Psoas muscle (tissue), 8 donors: ENCODE measurements around the gene NCBP2L. TPM values are rescaled to one million over a fixed set of nuclear protein-coding genes. Genes with fewer than 3 reads are reported as not detected.

Source experiments
- ATAC-seq, 4 donors: fragments of 200-7000 bp; cut with Tn5 transposase; one replicate each; pipeline ENCODE4 v1.9.1; 2020; ENCODE audit warnings: moderate library complexity in 3 of 4, mild to moderate bottlenecking in 2 of 4
- DNase-seq, 2 donors: peaks; one replicate each; pipeline ENCODE4 v3.0.0-alpha.2; 2020
- H3K27ac ChIP-seq: fragments of 200-600 bp; one replicate; pipeline ENCODE4 v1.8.0; 2022
- H3K27me3 ChIP-seq, 3 donors: fragments of 200-600 bp in 1 of 3; one replicate each; pipeline versions ENCODE4 v1.6.1 to v1.8.0; 2013 to 2022; ENCODE audit warnings: low read length in 2 of 3, mild to moderate bottlenecking in 2 of 3, moderate library complexity in 1 of 3; ENCODE audit not compliant: insufficient read depth in 3 of 3
- H3K36me3 ChIP-seq, 2 donors: fragments of 200-600 bp in 1 of 2; one replicate each; pipeline versions ENCODE4 v1.6.1 to v1.8.0; 2013 to 2022; ENCODE audit warnings: low read depth in 1 of 2, mild to moderate bottlenecking in 1 of 2, moderate library complexity in 1 of 2; ENCODE audit not compliant: insufficient read depth in 1 of 2
- H3K4me1 ChIP-seq: fragments of 200-600 bp; one replicate; pipeline ENCODE4 v1.8.0; 2022
- H3K4me3 ChIP-seq: fragments of 200-600 bp; one replicate; pipeline ENCODE4 v1.8.0; 2022; ENCODE audit warnings: mild to moderate bottlenecking
- H3K9me3 ChIP-seq: fragments of 200-600 bp; one replicate; pipeline ENCODE4 v1.8.0; 2022
- WGBS, 3 donors: extraction: QIAGEN DNeasy Blood & Tissue Kit; methylation state at CpG; one replicate each; pipeline versions ENCODE4 v1.1.6 to v1.1.7; 2013; 5-methylcytosine and 5-hydroxymethylcytosine counted together
- intact Hi-C, 2 donors: fragments of 100-400 bp; cut with DNase I; formaldehyde crosslinking; loops; one replicate each; pipeline versions ENCODE4 v1.11.0 to v1.14.2; 2022
- long read RNA-seq, 2 donors: library from polyadenylated mRNA; unstranded; transcript quantifications; one replicate each; pipeline ENCODE4 v2.0.0, GENCODE V29; 2021
- polyA plus RNA-seq, 3 donors: library from polyadenylated mRNA; stranded (reverse); fragments of 200-250 nt; gene quantifications; one replicate each; pipeline ENCODE4 v1.2.3, GENCODE V29; 2013
- total RNA-seq, 4 donors: library from RNA; stranded (reverse); fragmentation: NEBNext Ultra II Directional in 2 of 4; extraction: Animal tissue kit (Norgen Biotek cat#: 25700) in 2 of 4; gene quantifications; one replicate each; pipeline versions ENCODE4 v1.2.1 to v1.2.4, GENCODE V29; 2021 to 2023
- TF ChIP-seq, protein P1 (sequence below): fragments of 200-600 bp; IDR thresholded peaks from one replicate; pipeline ENCODE4 v1.8.0; 2022; ENCODE audit warnings: antibody characterized with exemption
- donor health status: healthy with polysubstance abuse.
- donor health status: DM: no; HTN: no; CAD: no; lungs with moderate emphysema.
- donor health status: Bipolar disorder and iron deficiency.
- donor health status: healthy.
- donor health status: DM: yes; HTN: yes; CAD: no.
- donor health status: DM: no; HTN: no; CAD: no.
- donor health status: DM: no; HTN: no; CAD: no.
- donor health status: DM: yes; HTN: yes; CAD: no.

NCBP2L gene
- not detected for total RNA-seq
- polyA plus RNA-seq: under 1 TPM in 2 of 3 donors, not detected in 1; 0.03 to 0.40 TPM
- long read RNA-seq, donor 1: 0 reads
- long read RNA-seq, donor 2: 0 reads

DNA sequence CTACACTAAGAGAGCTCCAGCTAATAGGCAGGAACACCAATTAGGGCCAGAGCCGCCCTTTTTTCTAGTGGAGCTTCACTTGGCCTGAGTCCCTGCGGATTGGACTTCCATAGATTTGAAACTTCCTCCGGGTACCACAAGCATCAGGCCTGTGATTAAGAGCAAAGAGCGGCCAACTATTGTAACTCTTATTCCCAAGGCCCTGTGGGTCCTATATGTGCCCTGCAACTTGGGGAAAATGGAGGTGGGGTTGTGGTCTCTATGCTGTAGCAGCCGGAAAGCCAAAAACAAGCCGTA is at the start of gene NCBP2L:
TSS of gene NCBP2L (plus strand) at position 198 of the 297 bp plus-strand sequence. CDS start 16,488 bp downstream, outside the sequence.
- Histone ChIP-seq H3K27me3 (peaks cover 0 to 17% (median 0%) of the 10 kb centered on the region in 3 donors), H3K27ac (peak within 1 kb of the TSS; percentile 84), H3K36me3 (no peaks in the 10 kb centered on the region), H3K4me3 (peak within 1 kb of the TSS; percentile 72), H3K9me3 (no peaks in the 10 kb centered on the region), H3K4me1 (peaks cover 6% of the 10 kb centered on the region)
- no peak for DNase-seq
- intact Hi-C loops: loop anchor here (2.0 to 5.0 kb wide), 4 partner anchors 59 to 120 kb away; no protein-coding TSS in a partner anchor
- ATAC-seq: no peak
- WGBS, 3 donors: 60 to 81% (median 69%) methylated on average over 6 of the region's 6 CpGs
- TF ChIP-seq, protein P1, sequence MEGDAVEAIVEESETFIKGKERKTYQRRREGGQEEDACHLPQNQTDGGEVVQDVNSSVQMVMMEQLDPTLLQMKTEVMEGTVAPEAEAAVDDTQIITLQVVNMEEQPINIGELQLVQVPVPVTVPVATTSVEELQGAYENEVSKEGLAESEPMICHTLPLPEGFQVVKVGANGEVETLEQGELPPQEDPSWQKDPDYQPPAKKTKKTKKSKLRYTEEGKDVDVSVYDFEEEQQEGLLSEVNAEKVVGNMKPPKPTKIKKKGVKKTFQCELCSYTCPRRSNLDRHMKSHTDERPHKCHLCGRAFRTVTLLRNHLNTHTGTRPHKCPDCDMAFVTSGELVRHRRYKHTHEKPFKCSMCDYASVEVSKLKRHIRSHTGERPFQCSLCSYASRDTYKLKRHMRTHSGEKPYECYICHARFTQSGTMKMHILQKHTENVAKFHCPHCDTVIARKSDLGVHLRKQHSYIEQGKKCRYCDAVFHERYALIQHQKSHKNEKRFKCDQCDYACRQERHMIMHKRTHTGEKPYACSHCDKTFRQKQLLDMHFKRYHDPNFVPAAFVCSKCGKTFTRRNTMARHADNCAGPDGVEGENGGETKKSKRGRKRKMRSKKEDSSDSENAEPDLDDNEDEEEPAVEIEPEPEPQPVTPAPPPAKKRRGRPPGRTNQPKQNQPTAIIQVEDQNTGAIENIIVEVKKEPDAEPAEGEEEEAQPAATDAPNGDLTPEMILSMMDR: no peak

DNA sequence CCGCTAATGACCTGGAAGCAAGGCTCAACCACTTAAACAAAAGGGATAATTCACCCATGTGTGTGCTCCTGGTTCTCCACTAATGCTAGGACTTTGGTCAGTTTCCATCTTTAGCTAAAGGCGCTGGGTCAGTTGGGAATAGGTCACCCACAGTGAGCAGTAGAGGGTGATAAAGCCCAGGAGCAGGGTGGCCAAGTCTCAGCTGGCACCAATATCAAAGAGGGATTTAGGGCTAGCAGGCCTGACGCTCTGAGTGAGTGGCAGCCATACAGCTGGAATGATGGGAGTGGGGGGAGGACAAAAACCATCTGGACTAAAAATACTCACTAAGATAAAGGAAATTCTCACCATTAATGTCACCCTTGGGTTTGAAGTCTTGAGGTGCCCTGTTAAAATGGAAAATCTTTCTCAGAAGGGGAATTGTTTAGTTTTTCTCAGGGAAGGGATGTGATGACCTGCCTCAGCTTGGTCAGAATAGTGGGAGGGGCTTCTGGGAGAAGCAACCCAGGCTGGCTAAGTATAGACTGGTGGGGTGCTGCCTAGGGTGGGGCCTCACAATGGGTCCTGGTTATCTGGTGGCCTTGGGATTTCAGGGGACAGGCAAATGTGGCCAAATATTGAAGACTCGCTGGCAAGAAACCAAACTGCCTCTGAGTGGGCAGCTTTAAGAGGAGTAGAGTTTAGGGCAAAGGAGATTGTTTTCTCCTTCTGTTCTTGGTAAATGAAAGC is 49.0 kb upstream of the NCBP2L start:
- Histone ChIP-seq H3K4me3 (no peak overlapping the region), H3K4me1 (peaks cover 79% of the 10 kb centered on the region), H3K9me3 (no peaks in the 10 kb centered on the region), H3K27ac (peak overlapping the region; percentile 81), H3K27me3 (peaks cover 0 to 9% (median 0%) of the 10 kb centered on the region in 3 donors), H3K36me3 (no peaks in the 10 kb centered on the region)
- 37 to 59% (median 40%) methylated on average over 4 of the region's 4 CpGs for WGBS, 3 donors
- TF ChIP-seq, protein P1: no peak
- intact Hi-C loops: no loop called here
- DNase-seq (peak in 1 of 2 donors; percentile 66), ATAC-seq (peak; percentile 72 to 77 (median 74))

DNA sequence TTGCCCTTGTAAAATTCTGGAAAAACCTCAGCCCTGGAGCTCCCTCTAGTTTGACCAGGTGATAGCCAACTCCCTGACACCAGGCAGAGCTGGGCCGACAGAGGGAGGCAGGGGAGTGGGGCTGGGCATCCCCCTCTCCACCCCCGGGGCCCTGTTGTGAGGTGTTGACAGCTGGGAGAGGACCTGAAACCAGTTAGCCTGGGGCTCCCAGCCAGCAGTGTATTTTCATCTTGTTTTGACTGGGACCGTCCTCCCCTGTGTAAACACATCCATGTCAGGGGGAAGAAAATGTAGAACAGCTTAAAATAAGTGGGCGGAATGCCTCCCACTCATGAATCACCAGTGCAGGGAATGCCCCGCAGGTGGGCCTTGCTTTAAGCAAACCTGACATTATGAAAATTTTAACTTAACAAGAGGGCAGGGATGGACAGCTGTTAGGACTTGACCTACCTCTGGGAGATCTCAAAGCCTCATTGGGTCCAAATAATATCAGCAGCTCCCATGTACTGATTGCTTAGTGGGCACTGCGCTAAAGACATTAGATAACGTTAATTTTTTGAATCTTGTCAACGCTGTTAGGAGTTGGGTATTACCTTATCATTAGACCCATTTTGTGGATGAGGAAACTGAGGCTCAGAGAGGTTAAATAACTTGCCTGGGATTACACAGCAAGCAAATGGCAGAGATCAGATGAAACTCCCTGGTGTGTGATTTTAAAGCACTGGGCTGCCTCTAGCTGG is 47.8 kb upstream of the NCBP2L start:
- no peaks in the 10 kb centered on the region for H3K9me3 ChIP-seq
- intact Hi-C loops: loop anchor here (5.0 kb wide), 2 partner anchors 38 to 43 kb away; no protein-coding TSS in a partner anchor
- peak overlapping the region; percentile 81 for H3K27ac ChIP-seq
- ATAC-seq: peak; percentile 49 to 72 (median 68)
- peak; percentile 65 to 83 for DNase-seq
- H3K27me3 ChIP-seq: peaks cover 0 to 3% (median 0%) of the 10 kb centered on the region in 3 donors
- TF ChIP-seq, protein P1: no peak
- H3K4me1 ChIP-seq: peaks cover 75% of the 10 kb centered on the region
- no peak overlapping the region for H3K4me3 ChIP-seq
- H3K36me3 ChIP-seq: no peaks in the 10 kb centered on the region
- WGBS, 3 donors: 31 to 49% (median 46%) methylated on average over 7 to 8 of the region's 8 CpGs

DNA sequence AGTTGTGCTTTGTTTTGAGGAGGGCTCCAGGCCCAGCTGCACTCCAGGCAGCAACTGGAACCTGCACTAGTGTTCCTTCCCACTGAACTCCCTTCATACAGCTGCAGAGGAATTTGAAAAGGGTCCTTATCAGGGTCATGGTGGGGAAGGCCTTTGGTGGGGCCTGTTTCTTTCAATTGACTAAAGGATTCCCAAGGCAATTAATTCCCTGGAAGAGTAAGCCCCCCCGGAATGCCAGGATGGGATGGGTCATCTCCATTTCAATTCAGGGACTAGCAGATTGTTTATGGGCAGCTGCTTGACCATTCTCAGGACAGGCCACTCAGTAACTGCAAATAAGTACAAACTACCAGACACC is 47.3 kb upstream of the NCBP2L start:
- DNase-seq (peak in 1 of 2 donors; percentile 10), ATAC-seq (no peak)
- H3K36me3 ChIP-seq: no peaks in the 10 kb centered on the region
- H3K27ac ChIP-seq: peak overlapping the region; percentile 81
- H3K9me3 ChIP-seq: no peaks in the 10 kb centered on the region
- intact Hi-C loops: loop anchor here (5.0 kb wide), 2 partner anchors 37 to 42 kb away; no protein-coding TSS in a partner anchor
- peaks cover 71% of the 10 kb centered on the region for H3K4me1 ChIP-seq
- H3K4me3 ChIP-seq: no peak overlapping the region
- H3K27me3 ChIP-seq: peaks cover 0 to 3% (median 0%) of the 10 kb centered on the region in 3 donors
- WGBS, 3 donors: 13 to 30% (median 29%) methylated on average over 1 of the region's 1 CpG
- TF ChIP-seq, protein P1: no peak
